G401.6 (cell line): Measurements from ENCODE around the gene GNAS-AS1.
"Not testable (repeated sequence)": the region's sequence is repeated elsewhere in the genome, so short reads cannot be mapped to it uniquely, and the experiment has no call there.

ENCODE experiments used
- FAIRE-seq: peaks from 2 replicates; lab custom pipeline; 2012; peaks lifted over from hg19 to GRCh38; lab: Jason Lieb, UNC

GNAS-AS1 gene

DNA sequence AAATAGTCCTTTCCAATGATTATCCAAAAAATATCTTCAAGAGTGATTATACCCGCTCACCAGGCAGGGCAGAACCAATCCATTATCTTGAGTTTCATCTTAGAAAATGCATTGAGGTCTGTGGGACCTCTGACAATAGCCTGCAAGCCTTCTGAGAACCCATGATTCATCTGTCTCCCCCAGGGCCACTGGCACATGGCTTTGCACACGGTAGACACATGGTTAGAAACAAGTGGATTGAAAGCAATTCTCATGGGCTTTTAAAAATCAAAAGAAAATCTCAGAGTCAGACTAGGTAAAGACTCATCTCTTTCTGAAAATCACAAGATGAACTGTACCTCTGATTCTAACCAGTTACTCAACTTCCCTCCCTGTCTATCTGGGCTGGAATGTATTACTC is 15.5 kb downstream of the GNAS-AS1 start:
- FAIRE-seq: no peak

DNA sequence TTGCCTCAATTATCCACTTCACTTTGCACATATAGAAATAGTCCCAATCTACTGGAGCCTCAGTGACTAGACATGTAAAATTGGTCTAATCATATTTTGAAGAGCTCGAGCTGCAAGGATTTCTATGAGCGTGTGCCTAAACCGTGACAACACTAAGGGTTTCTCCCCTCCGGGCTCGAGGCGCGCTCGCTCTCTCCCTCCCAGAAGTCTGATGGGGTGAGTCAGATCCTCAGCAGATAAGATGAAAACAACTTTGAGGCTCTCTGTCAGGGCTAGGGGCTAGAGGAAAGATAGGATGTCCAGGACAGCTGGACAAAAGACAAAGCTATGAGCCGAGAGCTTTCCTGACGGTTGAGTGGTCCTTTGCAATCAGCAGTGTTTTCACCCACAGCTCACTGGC is 16.8 kb downstream of the GNAS-AS1 start:
- FAIRE-seq: no peak

DNA sequence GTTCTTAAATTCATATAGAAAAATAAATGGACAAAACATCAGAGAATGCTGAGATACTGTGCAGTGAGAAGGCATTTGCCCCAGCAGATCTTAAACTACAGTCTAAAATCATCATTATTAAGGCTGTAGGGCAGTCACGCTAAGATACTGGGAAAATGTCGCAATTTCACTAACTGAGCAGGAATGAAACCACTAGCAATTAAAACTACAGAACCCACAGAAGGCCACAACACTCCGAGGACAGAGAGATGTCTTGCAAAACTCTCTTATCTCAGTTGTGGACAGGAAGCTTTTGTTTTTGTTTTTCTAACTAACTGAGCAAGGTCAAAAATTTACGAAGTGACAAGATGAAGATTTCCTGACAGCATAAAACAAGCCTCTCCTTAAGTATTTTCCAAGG is 18.2 kb downstream of the GNAS-AS1 start:
- FAIRE-seq: no peak

DNA sequence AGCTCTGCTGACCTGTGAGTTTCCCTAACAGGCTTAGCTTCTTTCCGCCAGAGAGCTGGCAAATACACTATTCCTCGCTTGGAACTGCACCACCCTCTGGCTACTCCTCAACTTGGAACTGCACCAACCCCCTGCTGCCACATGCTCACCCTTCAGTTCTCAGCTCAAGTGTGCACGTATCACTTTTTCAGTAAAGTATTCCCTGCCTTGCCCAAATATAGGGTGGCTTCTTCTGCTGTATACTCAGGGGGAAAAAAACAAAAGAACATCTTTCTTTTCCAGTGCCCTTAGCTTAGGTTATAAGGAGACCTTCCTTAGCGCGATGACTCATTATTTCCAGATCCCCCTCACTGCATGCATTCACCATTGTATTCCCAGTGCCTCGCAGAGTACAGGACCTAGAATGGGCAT is 21.2 kb downstream of the GNAS-AS1 start:
- no peak for FAIRE-seq

DNA sequence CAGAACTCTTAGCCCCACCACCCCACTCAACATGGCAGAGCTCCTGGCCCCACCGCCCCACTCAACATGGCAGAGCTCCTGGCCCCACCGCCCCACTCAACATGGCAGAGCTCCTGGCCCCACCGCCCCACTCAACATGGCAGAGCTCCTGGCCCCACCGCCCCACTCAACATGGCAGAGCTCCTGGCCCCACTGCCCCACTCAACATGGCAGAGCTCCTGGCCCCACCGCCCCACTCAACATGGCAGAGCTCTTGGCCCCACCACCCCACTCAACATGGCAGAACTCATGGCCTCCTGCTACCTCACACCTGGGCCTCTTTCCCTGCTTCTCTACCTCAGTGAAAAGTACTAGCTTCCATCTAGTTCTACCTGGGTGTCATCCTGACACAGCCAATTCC is 21.9 kb downstream of the GNAS-AS1 start:
- not testable (repeated sequence) for FAIRE-seq

DNA sequence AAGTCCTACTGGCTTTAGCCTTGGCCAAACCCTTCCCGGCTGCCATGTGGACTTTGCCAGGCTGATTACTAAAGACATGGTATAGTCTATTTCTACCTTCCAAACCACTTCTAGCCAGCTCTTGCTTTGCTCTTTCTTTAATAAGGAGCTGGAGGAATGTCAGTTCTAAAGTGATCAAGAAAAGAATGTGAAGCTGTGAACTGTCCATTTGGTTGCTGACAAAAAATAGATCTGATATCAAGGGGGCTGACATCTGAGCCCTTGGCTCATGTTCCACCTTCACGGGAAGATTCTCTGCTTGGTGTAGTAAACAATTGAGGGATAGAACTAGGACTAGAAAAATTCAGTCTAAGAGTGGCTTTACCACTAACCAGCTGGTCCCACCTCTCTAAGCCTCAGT is 22.6 kb downstream of the GNAS-AS1 start:
- FAIRE-seq: no peak

DNA sequence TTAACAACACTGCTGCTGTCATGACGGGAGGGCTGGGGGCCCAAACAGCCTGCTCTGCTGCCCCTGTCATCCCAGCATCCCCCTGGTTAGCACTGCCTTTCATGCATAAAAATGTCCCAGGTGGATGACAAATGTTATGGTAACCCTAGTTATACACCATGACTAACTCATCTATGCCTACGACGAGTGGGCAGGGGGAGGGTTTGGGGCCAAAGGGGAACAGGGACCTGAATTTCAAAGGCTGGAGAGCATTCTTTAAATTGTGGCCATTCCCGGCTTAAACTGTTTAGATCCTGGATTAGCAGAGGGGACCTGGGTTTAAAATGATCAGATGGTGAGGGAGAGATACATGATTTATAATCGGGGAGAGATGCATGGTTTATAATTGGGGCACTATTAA is 24.4 kb downstream of the GNAS-AS1 start:
- no peak for FAIRE-seq

DNA sequence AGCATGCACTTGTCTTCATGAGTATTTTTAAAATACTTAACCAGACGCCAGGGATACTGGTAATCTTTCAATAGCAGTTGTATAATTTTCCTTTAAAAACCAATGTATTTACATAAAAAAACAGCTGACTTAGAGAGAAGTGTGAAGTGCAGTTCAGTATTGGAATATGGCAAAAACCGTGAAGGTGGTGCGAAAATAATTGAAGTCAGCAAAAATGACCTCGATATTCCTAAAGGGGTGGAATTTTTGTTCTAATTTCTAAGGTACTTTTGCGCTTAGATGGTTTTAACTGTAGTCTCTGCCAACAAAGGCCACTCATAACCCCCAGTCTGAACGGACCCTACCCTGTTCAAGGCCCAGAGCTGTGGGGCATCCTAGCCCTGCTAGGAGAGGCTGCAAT is 25.3 kb downstream of the GNAS-AS1 start:
- no peak for FAIRE-seq

DNA sequence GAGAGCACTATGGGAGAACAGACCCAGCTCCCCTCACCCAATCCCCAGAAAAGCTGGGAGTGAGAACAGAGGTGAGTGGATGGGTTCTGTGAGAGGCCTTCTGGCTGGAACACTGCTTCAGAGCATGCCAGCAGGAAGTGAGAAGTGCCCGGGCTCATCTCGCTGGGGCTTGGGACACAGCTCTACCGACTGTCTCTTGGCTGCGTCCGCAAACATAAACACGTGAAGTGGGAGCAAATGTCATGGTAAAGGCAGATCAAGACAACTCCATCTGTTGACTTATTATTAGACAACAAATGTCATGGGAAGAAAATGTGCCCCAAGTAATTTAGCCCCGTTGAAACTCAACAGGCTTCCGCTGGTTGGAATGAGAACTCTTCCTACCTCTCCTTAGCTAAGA is 25.9 kb downstream of the GNAS-AS1 start:
- no peak for FAIRE-seq

DNA sequence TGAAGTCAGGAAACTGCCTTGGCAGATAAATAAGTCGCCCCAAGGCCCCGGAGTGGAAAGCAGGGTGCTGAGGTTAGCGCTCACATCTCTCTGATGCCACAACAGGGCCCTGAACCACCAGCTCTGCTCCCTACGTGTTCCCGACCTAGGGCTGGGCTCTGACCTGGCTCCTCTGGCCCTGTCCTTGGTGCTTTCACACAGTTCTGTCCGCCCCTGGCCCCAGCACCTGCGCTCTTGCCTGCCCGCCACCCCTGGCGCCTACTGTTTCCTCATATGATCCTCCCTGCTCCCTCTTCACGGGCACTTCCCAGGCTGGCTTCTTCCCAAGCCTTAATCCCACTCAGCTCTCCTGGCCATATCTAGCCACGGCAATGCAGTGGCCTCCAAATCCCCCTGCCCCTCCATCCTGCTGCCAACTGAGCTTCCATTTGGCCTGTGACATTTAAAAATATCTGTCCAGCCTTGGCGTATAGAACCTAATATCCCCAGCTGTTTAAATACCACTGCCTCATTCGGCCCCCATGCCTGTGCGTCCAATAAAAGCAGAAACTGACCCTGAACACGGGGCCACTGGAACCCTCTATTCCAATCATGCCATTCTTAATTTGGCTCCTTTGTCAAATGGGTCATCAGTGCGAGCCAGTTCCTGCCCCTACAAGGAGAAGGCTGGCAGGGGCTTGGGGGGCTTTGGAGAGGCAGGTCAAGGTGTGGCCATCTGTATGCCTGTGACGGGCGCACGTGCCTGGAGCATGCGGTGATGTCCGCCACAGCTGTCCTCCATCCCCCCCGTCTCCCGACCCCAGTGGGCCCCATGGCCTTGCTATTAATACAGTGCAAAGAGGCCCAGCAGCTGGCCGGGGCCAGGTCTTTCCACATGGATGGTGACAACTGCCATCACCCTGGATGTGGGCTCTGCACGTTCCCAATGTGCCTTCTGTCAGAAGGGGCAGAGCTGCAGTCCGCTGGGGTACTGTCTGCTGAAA is 27.7 kb downstream of the GNAS-AS1 start:
- FAIRE-seq: no peak

DNA sequence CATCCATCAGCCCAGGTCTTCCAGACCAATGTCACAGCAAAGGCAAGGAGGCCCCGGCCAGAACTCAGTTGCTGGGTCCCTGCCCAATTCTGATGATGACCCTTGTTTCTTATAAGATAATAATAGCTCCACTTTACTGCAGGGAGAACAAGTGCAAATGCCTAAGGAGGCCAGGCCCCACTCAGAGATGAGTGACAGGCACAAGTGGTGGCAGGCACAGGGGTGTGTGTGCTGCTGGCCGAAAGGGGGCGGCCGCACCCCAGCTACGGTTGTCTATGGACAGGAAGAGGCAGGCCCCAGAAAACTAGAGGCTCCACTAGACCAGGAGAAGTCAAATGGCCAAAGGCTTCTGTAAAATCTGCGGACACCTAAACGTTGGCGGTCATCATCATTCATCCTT is 28.6 kb downstream of the GNAS-AS1 start:
- no peak for FAIRE-seq

DNA sequence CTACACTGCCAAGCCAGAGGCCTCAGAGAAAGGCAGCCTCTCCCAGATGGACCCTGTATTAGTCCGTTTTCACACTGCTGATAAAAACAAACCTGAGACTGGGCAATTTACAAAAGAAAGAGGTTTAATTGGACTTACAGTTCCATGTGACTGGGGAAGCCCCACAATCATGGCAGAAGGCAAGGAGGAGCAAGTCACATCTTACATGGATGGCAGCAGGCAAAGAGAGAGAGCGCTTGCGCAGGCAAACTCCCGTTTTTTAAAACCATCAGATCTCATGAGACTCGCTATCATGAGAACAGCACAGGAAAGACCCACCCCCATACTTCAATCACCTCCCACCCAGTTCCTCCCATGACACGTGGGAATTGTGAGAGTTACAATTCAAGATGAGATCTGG is 30.2 kb downstream of the GNAS-AS1 start:
- FAIRE-seq: not testable (repeated sequence)

DNA sequence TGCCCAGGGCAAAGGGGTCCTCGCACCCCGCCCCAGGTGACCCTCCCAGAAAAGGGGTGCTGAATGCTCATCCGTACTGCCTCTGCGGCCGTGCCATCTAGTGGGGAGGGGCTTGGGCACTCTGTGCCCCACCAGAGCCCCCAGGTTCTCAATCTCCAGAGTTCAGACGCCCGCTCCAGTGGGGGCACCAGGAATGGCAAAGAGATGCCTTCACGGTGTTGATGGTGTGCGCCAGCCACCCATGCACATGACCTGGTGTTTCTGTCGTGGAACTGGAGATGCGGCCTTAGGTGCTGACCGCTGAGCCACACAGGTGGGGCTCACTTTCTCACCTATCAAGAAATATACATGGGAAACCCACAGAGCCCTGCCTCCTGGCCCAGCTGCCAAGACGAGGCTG is 30.8 kb downstream of the GNAS-AS1 start:
- no peak for FAIRE-seq

DNA sequence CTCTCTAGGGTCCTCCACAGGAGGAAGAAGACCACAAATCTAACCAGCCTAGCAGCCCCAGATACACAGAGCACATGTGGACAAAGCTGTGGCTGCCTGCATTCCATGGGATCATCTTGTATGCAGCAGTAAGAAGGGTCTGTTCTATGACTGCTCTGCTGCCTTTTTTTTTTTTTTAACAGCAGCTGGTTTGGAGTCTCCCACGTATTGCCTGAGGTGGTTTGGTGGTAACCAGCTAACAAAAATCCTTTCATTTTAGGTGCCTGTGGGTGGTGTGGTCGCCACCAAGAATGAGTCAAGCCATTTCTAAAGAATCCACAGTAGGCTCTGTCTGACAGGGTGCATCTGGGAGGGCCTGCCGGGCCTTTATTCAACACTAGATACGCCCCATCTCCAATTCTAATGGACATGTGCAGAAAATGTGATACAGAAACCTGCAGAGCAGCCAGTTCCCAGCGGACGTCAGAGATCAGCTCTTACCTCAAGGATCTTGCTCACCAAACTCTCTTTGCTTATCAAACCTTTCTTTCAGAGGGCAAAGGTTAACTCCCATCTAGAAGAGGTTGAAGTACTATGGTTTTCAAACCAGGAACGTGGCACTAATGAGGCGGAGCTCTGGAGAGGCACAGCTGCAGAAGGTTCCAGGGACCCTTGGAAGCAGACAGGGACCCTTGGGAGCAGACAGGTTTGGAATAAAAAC is 32.0 kb downstream of the GNAS-AS1 start:
- no peak for FAIRE-seq

DNA sequence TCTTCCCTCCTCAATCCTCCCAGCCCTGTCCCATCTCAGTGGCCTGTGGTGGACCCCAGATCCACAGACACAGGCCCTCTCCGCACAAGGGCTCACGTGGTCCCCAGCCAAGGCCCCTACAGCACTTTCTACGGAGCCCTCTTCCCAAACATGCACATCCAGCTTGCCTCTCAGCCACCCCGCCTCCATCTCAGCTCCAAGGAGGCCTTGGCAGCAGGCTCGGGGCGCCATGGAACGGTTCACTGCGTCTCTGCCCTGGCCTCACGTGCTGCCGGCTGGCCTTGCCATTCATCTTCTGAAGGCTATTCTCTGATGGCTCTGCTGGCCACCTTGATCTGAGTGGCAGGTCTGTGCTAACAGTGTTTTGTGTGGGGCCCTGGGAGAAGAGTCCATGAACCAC is 33.0 kb downstream of the GNAS-AS1 start:
- no peak for FAIRE-seq

DNA sequence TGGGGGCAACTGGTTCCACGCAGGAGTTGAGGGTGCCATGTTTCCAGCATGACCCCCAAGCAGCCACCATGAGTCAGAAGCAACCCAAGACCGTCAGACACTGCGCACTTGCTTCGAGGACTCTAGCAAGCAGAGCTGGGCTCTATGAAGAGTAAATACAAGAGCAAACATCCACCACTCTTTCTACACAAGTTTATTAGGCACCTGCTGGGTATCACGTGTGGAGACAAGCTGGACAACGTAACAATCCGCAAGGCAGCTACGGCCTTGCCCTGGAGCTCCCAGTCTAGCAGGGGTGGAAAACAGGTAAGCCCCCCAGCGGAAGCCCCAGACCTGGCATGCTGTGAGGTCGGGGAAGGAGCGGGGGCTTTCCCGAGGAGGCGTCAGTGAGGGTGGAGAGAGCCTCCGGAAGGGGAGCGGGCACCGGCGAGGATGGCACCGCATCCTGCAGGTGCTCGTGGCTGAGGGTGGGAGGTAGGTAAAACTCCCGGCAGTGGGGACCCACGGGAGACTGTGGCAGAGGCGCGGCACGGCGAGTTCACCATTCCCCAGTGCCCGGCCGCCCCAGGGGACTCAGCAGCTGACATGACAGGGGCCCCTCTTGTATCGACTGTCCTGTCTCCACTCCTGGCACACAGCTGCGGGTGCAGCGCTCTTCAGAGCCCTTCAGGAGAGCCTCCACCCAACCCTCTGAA is 33.6 kb downstream of the GNAS-AS1 start:
- no peak for FAIRE-seq

DNA sequence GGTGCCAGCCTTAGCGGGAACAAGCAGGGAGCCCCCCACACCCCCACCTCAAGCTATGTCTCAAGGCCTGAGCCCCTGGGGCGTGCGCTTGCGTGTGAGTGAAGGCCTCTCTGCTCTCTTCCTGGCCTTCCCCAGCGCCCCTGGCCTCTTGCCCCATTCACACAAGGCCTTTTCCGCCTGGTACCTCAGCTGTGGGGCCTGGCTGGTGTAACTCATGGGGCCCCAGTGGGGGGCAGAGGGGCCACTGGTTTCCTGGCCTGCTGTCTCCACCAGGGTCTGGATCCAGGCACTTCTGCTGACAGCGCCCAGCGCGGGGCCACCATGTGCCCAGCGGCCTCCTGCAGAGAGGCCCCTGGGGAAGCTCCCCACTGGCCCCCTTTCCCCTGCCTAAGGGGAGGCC is 34.7 kb downstream of the GNAS-AS1 start:
- no peak for FAIRE-seq

DNA sequence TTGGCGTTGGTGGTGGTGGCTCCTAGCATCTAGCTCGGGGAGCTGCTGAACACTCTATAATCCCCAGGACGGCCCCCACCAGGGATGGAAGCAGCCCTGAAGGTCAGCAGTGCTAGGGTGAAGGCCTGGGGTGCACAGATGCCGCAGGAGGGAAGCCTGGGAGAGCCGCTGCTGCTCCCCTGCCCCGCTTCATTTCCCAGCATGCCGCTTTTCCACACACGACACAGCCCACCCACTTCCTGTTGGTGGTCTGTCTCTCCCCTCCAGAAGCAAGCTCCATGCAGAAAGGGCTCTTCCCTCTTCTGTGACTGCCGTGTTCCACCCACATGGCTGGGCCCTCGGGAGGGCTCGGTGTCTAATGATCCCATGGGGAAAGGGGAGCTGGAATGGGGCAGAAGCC is 35.3 kb downstream of the GNAS-AS1 start:
- no peak for FAIRE-seq

DNA sequence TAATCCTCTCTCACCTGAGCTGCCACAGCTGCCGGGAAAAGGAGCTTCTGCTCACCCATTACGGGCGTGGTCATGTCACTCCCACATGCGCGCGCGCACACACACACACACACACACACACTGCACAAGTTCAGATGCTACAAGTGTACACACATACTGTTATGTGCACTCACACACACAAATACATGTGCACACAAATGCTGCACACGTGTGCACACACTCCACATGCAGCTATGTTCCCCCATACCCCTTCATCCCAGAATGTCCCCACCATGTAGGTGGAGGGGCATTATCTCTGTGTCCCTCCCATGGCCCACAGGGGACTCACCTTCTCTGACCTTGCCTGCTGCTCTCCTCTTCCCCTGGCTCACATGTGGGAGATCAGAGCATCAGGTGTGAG is 37.3 kb downstream of the GNAS-AS1 start:
- FAIRE-seq: no peak

DNA sequence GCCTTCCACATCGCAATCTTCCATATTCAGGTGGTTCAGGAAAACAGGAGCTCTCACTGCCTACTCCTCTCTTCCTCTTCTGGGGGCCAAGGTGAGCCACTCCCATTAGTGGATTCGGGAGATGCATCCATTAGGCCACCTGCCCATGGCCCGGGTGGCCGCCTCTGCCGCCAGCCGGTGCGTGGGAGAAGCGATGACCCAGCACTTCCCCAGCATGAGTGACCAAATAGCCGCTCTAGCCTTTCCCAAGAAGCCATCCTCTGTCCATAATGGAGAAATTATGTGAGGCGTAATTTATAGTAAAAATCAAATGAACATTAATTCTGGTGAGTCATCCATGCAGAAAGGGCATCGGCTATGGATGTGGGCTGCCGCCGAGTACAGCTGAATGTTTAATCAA is 39.4 kb downstream of the GNAS-AS1 start:
- no peak for FAIRE-seq

DNA sequence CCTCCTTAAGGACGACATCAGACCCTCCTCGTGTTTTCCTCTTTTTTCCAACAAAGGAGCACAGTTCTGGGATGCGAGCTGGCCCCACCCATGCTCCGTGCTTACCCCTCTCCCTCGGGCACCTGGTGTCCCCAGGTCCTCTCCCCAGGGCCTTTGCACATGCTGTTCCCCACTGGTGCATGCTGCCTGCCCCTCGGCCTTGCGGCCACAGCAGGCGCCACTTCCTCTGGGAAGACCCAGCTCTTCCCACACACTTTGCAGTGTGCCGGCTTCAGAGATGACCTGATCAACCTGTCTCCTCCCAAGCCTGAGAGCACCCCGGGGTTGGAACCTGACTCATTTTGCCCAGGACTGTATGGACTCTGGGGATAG is 39.8 kb downstream of the GNAS-AS1 start:
- no peak for FAIRE-seq

DNA sequence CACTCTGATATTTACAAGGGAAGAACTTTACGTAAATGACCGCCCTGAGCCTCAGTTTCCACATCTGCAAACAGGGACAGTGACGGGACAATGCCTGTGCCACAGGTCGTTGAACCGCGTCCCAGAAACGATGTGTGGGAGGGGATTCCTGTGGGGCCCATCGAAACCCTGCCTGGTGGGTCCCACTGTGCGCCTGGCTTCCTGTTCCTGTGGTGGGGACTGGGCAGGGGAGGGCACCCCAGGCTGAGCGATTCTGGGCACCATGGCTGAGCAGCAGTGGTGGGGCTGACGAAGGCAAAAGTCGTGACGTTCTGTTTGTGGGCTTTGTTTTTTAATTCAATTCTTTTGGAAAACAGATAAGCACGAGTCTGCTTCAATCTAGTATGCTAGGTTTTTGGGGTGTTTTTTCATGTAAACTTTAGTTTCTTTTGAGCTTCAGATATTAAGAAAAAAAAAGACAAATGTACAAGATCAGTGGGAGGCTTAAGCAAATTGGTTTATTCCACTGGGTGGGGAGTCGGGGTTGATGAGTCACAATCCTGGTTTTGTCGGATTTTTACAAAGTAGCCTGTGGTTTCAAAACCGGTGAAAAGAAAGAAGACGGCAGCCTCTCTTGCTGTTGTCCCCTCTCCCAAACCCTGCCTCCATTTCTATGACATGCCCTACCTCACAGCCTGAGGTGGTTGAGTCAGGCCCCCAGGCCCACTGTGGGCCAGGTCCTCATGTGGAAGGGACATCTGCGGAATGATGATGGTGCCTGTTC is 40.4 kb downstream of the GNAS-AS1 start:
- FAIRE-seq: no peak
